ENCODE data around the gene FGF14. TPM values are rescaled to one million over a fixed set of nuclear protein-coding genes. Genes with fewer than 3 reads are reported as not detected.

FGF14 gene
- total and polyA plus RNA-seq, 2 donors from 2014 or later = 0.47 to 3.3 TPM

DNA sequence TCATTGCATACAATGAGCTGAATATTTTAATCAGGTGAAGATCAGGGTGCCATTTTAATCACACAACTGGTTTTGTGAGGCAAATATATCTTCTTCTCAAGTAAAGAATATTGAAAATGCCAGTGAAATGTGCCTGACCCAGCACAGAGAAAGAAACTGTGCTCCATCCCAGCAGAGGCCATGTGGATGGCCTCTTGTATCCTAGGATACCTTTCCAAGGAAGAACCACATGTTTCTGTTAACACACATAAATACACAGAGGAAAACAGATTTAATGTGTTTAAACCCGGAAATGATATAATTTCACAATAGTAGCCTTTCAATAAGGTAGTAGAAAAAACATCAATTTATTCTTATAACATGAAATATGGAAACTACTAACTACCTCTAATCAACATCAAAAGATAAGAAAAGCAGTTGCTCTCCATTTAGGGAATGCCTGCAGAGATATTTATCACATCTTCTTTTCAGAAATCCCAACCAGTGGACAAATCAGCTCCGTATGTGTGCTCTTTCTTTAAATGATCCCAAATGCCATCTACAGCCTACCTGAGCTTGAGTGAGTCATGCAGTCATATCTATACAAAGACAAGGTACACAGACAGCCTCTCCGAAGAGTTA, 157.1 kb downstream of the FGF14 start:
- H3K4me3 ChIP-seq (ENCODE audit: low read length in 3 of 3) = no peak overlapping the region
- H3K4me1 ChIP-seq (ENCODE audit: control insufficient read depth in 2 of 3, insufficient read depth in 2 of 3, low read depth in 1 of 3, low read length in 3 of 3) = no peaks in the 10 kb centered on the region
- H3K9ac ChIP-seq (ENCODE audit: low read length in 3 of 3) = no peak overlapping the region
- no peak for DNase-seq
- H3K27ac ChIP-seq (ENCODE audit: low read depth in 2 of 2, low read length in 2 of 2) = no peak overlapping the region
- no peak for FAIRE-seq
- H3K27me3 ChIP-seq (ENCODE audit: control insufficient read depth, insufficient read depth, low read length) = no peaks in the 10 kb centered on the region
- H3K36me3 ChIP-seq (ENCODE audit: control insufficient read depth in 2 of 3, insufficient read depth in 3 of 3, low read length in 3 of 3) = no peaks in the 10 kb centered on the region
- H3K9me3 ChIP-seq (ENCODE audit: control insufficient read depth in 2 of 3, insufficient read depth in 1 of 3, low read length in 3 of 3) = no peaks in the 10 kb centered on the region
- no peak for TF ChIP-seq CTCF (IDR thresholded peaks at IDR 0.05; ENCODE audit: borderline replicate concordance, extremely low read depth, insufficient read depth)
- intact Hi-C loops (cut with DNase I) = no loop called here

DNA sequence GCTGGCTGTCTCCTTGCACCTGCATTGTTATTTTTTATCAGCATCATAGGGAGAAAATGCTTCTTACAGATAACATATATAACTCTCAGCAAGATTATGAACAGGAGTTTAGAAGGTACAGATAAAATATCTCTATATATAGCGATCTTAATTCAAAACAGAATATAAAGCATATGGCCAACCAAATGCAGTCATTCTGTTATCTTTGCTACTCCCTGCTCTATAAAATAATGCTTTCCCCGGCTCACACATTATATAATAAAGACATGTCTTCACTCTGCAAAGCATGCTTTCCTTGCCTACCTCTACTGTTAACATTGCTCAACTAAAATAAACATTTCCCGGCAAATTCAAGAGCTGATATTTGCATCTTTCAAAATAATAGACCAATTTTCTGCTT, 161.7 kb downstream of the FGF14 start:
- intact Hi-C loops (cut with DNase I) = no loop called here
- FAIRE-seq (no peak), DNase-seq (no peak)
- Histone ChIP-seq H3K9ac (ENCODE audit: low read length in 3 of 3) (no peak overlapping the region), H3K4me3 (ENCODE audit: low read length in 3 of 3) (no peak overlapping the region), H3K27ac (ENCODE audit: low read depth in 2 of 2, low read length in 2 of 2) (no peak overlapping the region), H3K27me3 (ENCODE audit: control insufficient read depth, insufficient read depth, low read length) (no peaks in the 10 kb centered on the region), H3K4me1 (ENCODE audit: control insufficient read depth in 2 of 3, insufficient read depth in 2 of 3, low read depth in 1 of 3, low read length in 3 of 3) (no peaks in the 10 kb centered on the region), H3K9me3 (ENCODE audit: control insufficient read depth in 2 of 3, insufficient read depth in 1 of 3, low read length in 3 of 3) (no peaks in the 10 kb centered on the region), H3K36me3 (ENCODE audit: control insufficient read depth in 2 of 3, insufficient read depth in 3 of 3, low read length in 3 of 3) (no peaks in the 10 kb centered on the region)
- no peak for TF ChIP-seq CTCF (IDR thresholded peaks at IDR 0.05; ENCODE audit: borderline replicate concordance, extremely low read depth, insufficient read depth)

DNA sequence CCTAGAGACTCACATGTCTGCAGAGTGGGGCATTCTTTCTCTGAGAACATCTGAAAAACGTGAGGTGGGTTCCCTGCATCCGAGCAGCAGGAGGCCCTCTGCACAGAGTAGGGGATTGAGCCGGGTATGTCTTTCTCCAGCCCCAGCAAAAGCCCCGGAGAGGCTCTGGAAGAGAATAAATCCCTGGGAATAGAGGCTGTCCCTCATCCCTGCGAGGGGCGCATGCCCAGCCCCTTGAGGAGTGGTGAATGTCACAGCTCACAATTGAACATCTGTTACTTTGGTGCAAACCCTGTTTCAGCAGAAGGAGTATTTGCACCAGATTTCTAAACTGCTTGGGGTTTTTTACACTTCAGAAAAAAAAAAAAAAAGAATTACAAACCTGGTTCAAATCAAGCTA, 164.6 kb downstream of the FGF14 start:
- FAIRE-seq = no peak
- Histone ChIP-seq H3K36me3 (ENCODE audit: control insufficient read depth in 2 of 3, insufficient read depth in 3 of 3, low read length in 3 of 3) (no peaks in the 10 kb centered on the region), H3K4me1 (ENCODE audit: control insufficient read depth in 2 of 3, insufficient read depth in 2 of 3, low read depth in 1 of 3, low read length in 3 of 3) (no peaks in the 10 kb centered on the region), H3K9me3 (ENCODE audit: control insufficient read depth in 2 of 3, insufficient read depth in 1 of 3, low read length in 3 of 3) (no peaks in the 10 kb centered on the region), H3K9ac (ENCODE audit: low read length in 3 of 3) (no peak overlapping the region), H3K27me3 (ENCODE audit: control insufficient read depth, insufficient read depth, low read length) (no peaks in the 10 kb centered on the region), H3K27ac (ENCODE audit: low read depth in 2 of 2, low read length in 2 of 2) (no peak overlapping the region), H3K4me3 (ENCODE audit: low read length in 3 of 3) (no peak overlapping the region)
- TF ChIP-seq CTCF (IDR thresholded peaks at IDR 0.05; ENCODE audit: borderline replicate concordance, extremely low read depth, insufficient read depth) = no peak
- intact Hi-C loops (cut with DNase I) = no loop called here
- no peak for DNase-seq

- Histone ChIP-seq H3K27me3 (ENCODE audit: control insufficient read depth, insufficient read depth, low read length) (no peaks in the 10 kb centered on the region), H3K36me3 (ENCODE audit: control insufficient read depth in 2 of 3, insufficient read depth in 3 of 3, low read length in 3 of 3) (no peaks in the 10 kb centered on the region), H3K9ac (ENCODE audit: low read length in 3 of 3) (no peak overlapping the region), H3K9me3 (ENCODE audit: control insufficient read depth in 2 of 3, insufficient read depth in 1 of 3, low read length in 3 of 3) (no peaks in the 10 kb centered on the region), H3K4me3 (ENCODE audit: low read length in 3 of 3) (no peak overlapping the region), H3K27ac (ENCODE audit: low read depth in 2 of 2, low read length in 2 of 2) (no peak overlapping the region), H3K4me1 (ENCODE audit: control insufficient read depth in 2 of 3, insufficient read depth in 2 of 3, low read depth in 1 of 3, low read length in 3 of 3) (no peaks in the 10 kb centered on the region)
- intact Hi-C loops (cut with DNase I) = no loop called here
- no peak for TF ChIP-seq CTCF (IDR thresholded peaks at IDR 0.05; ENCODE audit: borderline replicate concordance, extremely low read depth, insufficient read depth)
- DNase-seq (no peak), FAIRE-seq (no peak)
Measured at GRCh38 chr13:102236830-102237229, 165.0 kb downstream of the FGF14 start.

Data from kidney (tissue), 14 donors.